ENCODE data around the gene UNC93B1.
"Not testable (repeated sequence)": the region's sequence is repeated elsewhere in the genome, so short reads cannot be mapped to it uniquely, and the experiment has no call there.

Gene UNC93B1

DNA sequence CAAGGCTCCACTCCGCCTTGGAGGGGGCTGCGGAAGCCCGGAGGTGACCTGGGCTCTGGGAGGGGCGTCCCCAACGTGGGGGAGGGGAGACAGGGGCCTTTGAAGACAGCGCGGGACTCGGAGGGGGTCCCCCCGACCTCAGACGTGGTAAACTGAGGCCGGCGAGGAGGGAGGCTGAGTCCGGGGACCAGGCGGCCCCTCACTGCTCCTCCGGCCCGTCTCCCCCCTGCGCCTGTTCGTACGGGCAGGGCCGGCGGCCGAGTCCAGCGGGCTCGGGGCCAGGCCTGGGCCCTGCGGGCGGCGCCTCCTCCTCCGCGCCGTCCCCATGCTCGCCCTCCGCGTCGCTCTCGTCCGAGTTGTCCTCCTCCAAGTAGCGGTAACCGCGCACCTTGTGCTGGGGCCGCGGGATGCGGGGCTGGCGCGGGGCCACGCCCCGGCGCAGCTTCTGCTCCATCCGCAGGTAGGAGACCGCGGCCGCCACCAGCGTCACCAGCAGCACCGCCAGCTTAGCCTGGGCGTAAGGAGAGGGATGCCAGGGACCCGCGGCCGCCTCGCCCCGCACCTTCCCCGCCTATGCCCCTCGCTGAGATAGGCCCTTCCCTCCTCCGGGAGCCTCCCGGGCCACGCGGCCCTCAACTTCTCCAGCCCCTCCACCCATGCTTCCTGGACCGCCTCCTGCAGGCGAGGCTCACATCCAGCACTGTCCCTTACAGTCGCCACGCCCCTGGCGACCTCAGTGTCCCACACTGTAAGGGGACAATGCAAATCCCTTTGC, 12.4 kb downstream of the UNC93B1 start:
- not testable (repeated sequence) for DNase-seq (ENCODE audit: low read depth)

DNA sequence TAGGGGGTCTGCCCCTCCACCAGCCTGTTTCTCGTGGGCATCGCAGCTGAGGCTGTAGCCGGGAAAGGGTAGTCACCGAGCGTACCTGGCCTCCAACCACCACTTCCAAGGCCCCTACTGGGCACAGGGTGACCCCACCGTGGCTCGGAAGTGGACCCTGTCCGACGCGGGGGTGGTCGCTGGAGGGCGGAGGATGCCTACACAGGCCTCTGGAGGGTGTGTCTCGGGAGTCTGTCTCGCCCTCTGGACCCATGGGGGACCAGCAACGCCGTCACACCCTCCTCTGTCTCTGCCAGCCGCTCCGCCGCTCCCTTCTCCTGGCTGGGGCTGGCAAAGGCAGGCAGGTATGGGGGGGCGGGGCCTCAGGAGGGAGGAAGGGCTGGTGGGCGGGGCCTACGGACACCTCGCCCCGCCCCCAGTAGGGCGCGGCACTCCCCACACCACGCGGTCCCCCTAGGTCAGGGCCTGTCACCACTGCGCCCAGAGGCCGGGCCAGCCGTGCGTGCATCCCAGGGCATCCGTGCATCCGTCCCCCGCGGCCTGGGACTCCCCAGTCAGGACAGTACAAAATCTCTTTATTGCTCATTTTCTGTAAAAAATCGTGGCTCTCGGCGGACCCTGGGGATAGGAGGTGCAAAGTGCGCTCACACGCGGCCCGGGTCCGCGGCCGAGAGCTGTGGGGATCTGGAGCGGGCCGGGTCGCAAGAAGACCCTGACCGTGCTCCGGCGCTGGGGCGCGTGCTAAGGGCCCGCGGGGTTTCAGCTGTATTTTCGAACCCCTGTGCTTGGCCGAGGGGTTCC, 13.2 kb downstream of the UNC93B1 start:
- not testable (repeated sequence) for DNase-seq (ENCODE audit: low read depth)

DNA sequence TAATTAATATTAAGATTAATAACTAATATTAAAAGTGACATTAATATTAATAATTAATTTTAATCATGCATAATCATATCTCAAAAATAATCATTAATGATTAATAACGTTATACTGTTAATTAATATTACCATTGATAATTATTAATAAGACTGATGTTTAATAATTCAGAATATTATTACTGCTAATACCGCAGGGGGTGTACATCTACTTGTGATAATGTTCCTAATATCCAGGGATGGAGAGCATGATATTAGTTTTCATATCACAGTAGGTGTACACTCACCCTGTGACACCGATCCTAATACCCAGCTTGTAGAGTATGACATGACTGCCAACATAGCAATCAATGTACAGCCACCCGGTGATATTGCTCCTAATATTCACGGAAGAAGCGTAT, 18.6 kb downstream of the UNC93B1 start:
- DNase-seq (ENCODE audit: low read depth) = not testable (repeated sequence)

DNA sequence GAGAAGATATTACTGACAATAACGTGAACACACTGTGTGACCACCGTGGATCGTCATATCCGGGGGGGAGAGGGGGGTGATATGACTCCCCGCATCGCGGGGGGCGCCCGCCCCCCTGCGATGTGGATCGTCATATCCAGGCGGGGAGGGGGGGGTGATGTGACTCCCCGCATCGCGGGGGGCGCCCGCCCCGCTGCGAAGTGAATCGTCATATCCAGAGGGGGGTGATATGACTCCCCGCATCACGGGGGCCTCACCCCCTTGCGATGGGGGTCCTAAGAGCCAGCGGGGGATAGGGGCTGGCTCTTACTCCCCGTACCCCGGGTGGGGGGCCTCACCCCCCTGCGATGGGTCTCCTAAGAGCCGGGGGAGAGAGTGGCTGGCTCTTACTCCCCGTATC, 19.9 kb downstream of the UNC93B1 start:
- no peak for DNase-seq (ENCODE audit: low read depth)

DNA sequence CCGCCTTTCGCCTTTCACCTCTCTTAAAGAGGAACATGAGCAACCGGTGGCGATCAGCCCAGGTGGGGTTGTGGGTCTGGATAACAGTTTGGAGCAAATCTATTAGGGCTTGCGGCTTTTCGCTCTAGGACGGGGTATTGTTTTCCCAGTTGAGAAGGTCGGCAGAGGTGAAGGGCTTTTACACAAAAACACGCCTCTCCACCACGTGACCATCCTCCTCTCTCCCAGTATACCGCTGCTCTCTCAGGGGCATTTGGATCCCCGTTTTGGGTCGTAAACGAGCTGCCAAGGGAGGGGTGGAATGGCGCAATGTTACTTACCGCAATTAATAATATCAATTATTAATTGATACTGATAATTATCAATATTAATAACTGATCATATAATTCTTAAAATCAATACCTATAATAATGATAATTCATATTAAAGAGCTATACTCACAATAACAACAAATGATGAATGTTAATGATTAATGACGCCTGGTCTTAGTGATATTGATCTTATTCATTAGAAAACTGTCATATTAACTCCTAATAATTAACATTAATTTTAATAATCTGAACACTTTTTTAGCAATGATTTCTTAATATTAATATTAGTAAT, 21.5 kb downstream of the UNC93B1 start:
- not testable (repeated sequence) for DNase-seq (ENCODE audit: low read depth)

DNA sequence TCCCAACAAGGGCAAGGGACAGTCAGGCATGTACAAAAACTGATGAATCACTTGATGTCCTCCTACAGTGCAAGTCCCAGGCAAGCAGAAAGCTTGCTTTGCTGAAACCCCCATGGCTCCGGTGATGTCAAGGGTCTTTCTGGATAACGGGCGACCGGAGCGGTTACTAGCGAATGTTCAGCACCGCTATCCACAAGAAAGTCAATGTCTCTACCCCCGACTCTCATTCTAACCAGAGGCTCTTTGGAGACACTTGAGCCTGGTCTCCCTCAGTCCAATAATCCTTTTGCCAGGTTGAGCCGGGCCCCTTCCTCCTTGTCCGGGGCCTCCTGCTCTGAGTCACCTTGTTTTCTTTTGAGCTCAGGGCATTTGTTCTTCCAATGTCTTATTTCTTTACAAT, 22.7 kb downstream of the UNC93B1 start:
- not testable (repeated sequence) for DNase-seq (ENCODE audit: low read depth)

DNA sequence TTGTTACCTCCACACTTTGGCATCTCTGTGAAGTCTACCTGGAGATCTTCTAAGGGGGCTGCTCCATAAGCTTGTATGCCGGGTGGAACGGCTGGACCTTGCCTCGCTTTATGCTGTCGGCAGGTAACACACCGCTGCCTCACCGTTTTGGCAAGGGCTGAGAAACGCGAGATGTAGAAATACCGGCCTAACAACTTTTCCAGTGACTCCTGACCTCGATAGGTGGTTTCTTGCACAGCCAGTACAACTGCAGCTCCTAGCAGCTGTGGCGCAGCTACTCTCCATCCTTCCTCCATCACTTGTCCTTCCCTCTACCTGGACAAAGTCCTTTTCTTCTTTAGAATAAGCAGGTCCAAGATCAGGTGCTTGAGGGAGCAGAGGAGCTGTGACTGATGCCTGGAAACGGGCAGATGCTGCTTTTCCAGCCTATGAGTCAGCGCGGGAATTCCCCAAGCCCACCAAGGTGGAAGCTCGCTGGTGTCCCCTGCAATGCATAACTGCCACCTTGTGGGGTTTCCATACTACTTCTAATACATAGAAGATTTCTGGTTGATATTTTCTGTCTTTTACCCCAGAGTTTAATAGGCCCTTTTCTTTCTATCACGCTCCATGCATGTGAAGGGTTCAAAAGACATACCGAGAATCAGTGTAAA, 25.0 kb downstream of the UNC93B1 start:
- DNase-seq (ENCODE audit: low read depth) = not testable (repeated sequence)

DNA sequence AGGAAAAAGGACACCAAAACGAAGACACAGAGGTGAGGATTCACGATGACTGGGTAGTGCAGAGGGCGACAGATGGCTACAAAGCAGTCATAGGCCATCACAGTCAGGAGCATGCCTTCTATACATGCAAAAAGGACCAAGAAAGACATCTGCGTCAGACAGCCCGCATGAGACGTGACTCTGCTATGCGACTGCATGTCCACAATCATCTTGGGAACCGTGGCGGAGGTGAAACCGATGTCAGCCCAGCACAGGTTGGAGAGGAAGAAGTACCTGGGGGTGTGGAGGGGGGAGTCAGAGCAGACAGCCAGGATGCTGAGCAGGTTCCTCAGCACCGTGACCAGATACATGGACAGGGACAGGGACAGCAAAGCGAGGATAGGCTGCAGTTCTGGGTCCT, 29.2 kb downstream of the UNC93B1 start:
- not testable (repeated sequence) for DNase-seq (ENCODE audit: low read depth)

DNA sequence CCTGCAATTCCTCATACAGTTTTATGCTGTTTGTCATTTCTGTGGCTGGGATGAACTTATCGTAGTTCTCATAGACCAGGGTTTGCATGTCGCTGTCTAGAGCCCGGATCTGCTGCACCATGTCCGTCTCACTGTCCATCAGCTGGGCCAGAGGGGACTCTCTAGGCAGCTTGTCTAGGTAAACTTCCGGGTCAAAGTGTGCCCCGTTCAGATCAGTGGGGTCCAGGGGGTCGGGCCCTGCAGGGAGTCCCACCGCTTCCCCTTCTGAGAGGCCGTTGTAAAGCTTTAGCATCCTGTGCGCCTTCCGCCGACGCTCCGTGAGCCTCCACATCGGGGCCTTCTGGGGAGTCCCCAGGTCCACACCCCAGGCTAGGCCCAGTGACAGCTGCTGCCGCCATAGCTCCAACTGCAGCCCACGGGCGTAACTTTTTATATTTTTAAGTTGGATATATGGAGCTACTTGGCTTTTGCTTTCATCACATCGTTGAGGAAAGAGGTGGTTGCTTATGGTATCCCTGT, 38.0 kb downstream of the UNC93B1 start:
- not testable (repeated sequence) for DNase-seq (ENCODE audit: low read depth)

DNA sequence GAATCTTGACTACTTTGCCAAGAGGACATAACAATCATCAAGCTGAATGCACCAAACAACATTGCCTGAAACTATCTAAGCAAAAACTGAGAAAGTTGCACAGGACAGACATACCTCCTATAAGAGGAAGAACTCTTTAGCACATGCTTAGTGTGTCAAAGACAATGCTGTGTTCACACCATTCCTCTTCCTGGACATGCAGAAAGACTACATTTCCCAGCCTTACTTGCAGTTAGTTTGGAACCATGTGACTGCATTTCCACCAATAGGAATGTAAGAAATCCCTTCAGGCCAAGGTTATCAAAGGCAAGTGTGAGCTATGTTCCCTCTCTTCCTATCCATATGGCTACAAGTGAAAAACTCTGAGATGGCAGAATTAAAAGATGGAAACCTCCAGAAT, 39.2 kb downstream of the UNC93B1 start:
- not testable (repeated sequence) for DNase-seq (ENCODE audit: low read depth)

DNA sequence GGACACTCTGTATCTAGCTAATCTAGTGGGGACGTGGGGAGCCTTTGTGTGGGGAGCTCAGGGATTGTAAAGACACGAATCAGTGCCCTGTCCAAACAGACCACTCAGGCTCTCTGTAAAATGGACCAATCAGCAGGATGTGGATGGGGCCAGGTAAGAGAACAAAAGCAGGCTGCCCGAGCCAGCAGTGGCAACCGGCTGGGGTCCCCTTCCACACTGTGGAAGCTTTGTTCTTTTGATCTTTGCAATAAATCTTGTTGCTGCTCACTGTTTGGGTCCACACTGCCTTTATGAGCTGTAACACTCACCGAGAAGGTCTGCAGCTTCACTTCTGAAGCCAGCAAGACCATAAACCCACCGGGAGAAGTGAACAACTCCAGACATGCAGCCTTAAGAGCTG, 40.0 kb downstream of the UNC93B1 start:
- DNase-seq (ENCODE audit: low read depth) = not testable (repeated sequence)

DNA sequence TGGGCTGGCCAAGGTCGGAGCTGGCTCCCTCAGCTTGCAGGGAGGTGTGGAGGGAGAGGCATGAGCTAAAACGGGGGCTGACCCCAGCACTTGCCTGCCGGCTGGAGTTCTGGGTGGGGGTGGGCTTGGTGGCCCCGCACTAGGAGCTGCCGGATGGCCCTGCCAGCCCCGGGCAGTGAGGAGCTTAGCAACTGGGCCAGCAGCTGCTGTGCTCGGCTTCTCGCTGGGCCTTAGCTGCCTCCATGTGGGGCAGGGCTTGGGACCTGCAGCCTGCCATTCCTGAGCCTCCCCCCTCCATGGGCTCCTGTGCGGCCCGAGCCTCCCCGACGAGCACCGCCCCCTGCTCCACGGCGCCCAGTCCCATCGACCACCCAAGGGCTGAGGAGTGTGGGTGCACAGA, 40.7 kb downstream of the UNC93B1 start:
- not testable (repeated sequence) for DNase-seq (ENCODE audit: low read depth)

DNA sequence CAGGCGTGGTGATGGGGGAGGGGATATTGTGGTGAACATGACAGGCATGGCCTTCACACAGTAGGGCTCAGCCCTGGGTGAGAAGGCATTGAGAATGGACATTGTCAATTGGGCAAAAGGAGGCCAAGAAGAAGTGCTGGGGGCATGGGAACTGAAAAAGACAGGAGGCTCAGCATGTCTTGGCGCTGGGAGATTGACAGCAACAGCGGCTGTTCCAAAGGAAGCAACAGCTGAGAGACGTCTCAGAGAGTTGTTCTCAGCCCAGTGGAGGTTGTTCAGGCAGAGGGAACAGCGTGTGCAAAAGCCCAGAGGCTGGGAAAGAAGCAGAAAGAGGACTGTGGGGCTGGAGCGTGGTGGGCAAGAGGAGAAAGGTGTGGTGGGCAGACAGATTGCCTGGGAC, 47.7 kb downstream of the UNC93B1 start:
- DNase-seq (ENCODE audit: low read depth) = not testable (repeated sequence)

DNA sequence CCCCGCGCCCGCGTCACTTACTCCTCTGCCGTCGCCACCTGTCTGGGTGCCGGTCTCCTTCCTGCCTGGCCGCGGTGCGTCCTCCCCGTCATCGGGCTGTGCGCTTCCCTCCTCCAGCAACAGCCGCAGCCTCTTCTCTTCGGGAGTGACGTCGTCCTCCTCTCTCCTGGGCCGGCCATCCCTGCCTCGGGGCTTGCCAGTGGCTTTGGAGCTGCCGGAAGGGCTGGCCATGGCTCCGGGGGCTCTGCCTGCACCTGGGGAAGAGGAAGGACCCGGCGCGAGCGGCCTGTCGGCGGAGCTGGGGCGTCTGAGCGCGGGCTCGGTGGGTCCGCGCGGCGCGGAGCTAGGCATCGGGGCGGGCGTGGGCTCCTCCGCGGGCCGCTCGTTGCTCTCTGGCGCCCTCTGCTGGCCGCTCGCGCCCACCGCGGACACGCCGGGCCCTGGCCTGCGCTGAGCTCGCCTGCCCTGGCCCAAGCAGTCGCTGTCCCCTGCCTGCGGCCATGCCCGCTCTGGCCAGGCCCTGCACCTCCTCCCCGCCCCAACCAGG, 48.4 kb downstream of the UNC93B1 start:
- DNase-seq (ENCODE audit: low read depth) = peak; percentile 40

DNA sequence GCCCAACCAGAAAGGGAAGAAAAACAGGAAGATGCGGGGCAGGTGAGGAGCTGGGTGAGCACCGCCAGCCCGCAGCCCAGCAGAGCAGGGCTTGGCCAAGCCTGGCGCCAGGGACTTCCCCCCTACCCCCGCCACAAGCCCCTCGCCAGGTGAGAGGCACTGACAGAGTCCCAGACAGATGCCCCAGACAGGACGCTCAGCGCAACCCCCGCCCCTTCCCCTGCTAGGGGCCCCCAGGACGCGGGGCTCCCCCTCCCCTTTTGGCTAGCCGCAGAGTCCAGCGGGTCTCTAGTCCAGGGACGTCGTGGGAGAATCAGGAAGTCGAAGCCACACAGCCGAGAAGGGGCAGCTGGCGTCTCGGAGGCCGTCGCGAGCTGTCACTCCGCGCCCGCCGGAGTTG, 48.9 kb downstream of the UNC93B1 start:
- not testable (repeated sequence) for DNase-seq (ENCODE audit: low read depth)

DNA sequence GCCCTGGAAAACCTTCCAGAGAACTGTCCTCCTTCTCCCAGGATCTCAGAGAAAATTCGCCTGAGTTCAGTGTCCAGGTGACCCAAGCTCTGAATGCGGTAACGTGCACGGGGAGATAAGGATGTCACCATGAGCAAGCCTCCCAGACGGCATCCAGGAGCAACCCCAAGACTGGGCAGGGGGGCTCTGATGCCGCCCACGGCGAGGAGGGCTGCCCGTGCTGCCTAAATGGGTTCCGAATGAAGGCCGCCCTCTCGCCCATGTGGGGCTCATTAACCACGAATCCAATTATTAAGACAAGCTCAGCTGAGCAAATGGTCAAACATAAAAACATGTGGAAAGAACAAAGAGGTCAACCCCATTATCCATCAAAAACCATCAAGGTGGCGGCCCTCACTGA, 49.6 kb downstream of the UNC93B1 start:
- not testable (repeated sequence) for DNase-seq (ENCODE audit: low read depth)

DNA sequence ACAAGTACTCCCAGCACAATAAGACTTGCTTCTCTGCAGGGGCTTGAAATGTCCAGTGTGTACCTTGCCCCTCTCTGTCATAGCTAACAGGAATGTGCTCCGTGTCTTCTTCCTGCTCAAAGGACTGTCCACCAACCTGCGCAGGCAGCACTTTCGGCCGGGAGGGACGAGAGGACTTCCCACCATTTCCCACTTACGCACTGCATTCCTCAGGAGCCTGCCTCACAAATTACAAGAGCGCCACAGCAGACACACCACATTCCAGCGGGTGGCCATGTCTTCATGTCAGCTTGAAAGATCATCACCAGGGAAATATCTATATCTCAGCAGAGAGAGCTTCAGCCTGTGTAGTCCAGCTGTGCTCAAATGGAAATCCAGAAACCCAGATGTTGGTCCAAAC, 53.2 kb downstream of the UNC93B1 start:
- not testable (repeated sequence) for DNase-seq (ENCODE audit: low read depth)

DNA sequence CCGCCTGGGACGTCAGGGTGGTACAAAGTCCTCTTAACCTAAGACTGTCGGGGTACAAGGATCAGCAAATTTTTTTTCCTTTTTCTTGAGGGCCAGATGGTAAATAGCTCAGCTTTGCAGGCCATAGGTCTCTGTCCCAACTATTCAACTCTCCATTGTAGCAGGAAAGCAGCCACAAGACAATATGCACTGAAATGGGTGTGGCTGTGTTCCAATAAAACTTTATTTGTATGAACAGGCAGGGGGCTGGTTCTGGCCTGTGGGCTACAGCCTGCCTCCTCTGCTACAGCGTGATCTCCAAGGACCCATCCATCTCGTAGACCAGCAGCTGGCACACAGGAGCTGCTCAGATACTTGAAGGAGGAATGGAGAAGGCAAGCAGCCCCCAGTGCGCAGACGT, 56.1 kb downstream of the UNC93B1 start:
- DNase-seq (ENCODE audit: low read depth) = not testable (repeated sequence)

DNA sequence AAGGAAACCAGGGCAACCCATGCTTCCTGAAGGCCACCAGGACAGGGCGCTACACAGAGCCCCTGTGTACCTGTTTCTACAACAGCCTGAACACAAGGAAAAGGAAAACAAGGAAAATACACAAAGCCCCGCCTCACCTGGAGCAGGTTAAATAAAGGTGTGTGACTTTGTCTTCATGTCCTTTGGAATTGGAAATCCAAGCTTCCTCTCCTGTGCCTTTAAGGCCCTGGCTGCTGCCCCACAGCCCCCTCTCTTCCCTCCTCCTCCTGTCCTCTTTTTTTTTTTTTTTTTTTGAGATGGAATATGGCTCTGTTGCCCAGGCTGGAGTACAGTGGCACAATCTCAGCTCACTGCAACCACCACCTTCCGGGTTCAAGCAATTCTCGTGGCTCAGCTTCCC, 57.5 kb downstream of the UNC93B1 start:
- DNase-seq (ENCODE audit: low read depth) = not testable (repeated sequence)

DNA sequence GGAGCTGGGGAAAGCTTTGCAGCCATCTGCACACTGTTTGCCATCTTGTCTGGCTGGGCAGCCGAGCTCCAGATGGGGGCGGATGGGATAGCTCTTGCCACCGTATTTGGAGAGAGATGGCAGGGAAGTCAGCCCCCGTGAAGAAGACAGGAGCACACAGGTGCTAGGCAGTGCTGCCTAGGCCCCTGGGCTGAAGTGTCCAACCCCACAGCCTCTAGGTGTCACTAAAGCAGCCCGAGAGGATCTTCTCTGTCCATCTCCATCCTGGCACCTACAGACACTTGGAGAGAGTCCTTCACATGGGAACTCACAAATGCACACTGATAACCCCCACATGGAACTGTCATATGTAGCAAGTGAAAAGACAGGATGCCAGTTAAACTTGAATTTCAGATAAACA, 60.5 kb downstream of the UNC93B1 start:
- DNase-seq (ENCODE audit: low read depth) = not testable (repeated sequence)

Measured in iris pigment epithelial cell (primary cell).